Breast epithelium (tissue), 3 donors: ENCODE results near the gene SYTL1.

Experiments used
- CTCF ChIP-seq, 3 donors: fragments of 450-650 bp; IDR thresholded peaks; one replicate each; pipeline ENCODE4 v1.5.1; 2016 to 2017; ENCODE audit warnings: antibody characterized with exemption in 3 of 3, mild to moderate bottlenecking in 3 of 3, moderate library complexity in 3 of 3
- POLR2AphosphoS5 ChIP-seq, 3 donors: sonication (generic); formaldehyde crosslinking; IDR thresholded peaks; one replicate each; pipeline ENCODE4 v1.6.1; 2017; ENCODE audit warnings: antibody characterized with exemption in 3 of 3

GRCh38 chr1:27391511-27392095, 49.8 kb downstream of the SYTL1 start:
- TF ChIP-seq CTCF (IDR thresholded peaks at IDR 0.05) (no peak), POLR2AphosphoS5 (IDR thresholded peaks at IDR 0.05) (no peak)
